NCI-H2107 treated with DMSO at 0.1 percent for 48 hours (cell line): Measurements from ENCODE around the gene GASK1B.

Source experiments
- DNase-seq: peaks from one replicate; lab custom pipeline; 2025; ENCODE audit not compliant: unreplicated experiment; lab: John Stamatoyannopoulos, UW

GASK1B gene

GRCh38 chr4:158172261-158173258, at the start of gene GASK1B:
Gene GASK1B, minus strand, starts transcription at chr4:158173025. Its CDS starts 1,650 bp downstream, at chr4:158171375.
- DNase-seq, result no peak

GRCh38 chr4:158219623-158220022, 46.8 kb upstream of the GASK1B start:
- DNase-seq, result no peak

GRCh38 chr4:158217763-158218162, 44.9 kb upstream of the GASK1B start:
- DNase-seq, result no peak

GRCh38 chr4:158214856-158215255, 42.0 kb upstream of the GASK1B start:
- no peak for DNase-seq

- DNase-seq, result no peak
Observed at GRCh38 chr4:158213466-158213865, 40.6 kb upstream of the GASK1B start.

- DNase-seq, result no peak
Observed at GRCh38 chr4:158211222-158211621, 38.4 kb upstream of the GASK1B start.

GRCh38 chr4:158209825-158210807, 37.3 kb upstream of the GASK1B start, which contains the start of gene TMEM144:
Gene TMEM144, plus strand, starts transcription at chr4:158210486. Its CDS starts 2,182 bp downstream, at chr4:158212668.
- DNase-seq, result no peak

- DNase-seq, result no peak
Observed at GRCh38 chr4:158208963-158209640, 36.3 kb upstream of the GASK1B start.

GRCh38 chr4:158203929-158204328, 31.1 kb upstream of the GASK1B start:
- DNase-seq, result no peak

- no peak for DNase-seq
Observed at GRCh38 chr4:158203436-158203835, 30.6 kb upstream of the GASK1B start.

GRCh38 chr4:158202481-158202880, 29.7 kb upstream of the GASK1B start:
- DNase-seq, result no peak

- DNase-seq, result no peak
Observed at GRCh38 chr4:158201876-158202275, 29.1 kb upstream of the GASK1B start.

- no peak for DNase-seq
Observed at GRCh38 chr4:158201322-158201721, 28.5 kb upstream of the GASK1B start.

- no peak for DNase-seq
Observed at GRCh38 chr4:158200214-158200613, 27.4 kb upstream of the GASK1B start.

- DNase-seq, result no peak
Observed at GRCh38 chr4:158197194-158197776, 24.5 kb upstream of the GASK1B start.

- DNase-seq, result no peak
Observed at GRCh38 chr4:158195297-158195696, 22.5 kb upstream of the GASK1B start.

GRCh38 chr4:158193171-158193749, 20.4 kb upstream of the GASK1B start:
- no peak for DNase-seq

- no peak for DNase-seq
Observed at GRCh38 chr4:158192439-158193158, 19.8 kb upstream of the GASK1B start.

- DNase-seq, result no peak
Observed at GRCh38 chr4:158190718-158191117, 17.9 kb upstream of the GASK1B start.
